ENCODE results near the gene DPY30.

Gene DPY30

GRCh38 chr2:31996571-31997150, 42.9 kb downstream of the DPY30 start:
- no peaks in the 10 kb centered on the region for H3K9me3 ChIP-seq (ENCODE audit: insufficient read depth, low read length)
- H3K79me2 ChIP-seq (ENCODE audit: insufficient read depth, low read length) = peaks cover 99% of the 10 kb centered on the region
- H3K27ac ChIP-seq (ENCODE audit: low read depth, low read length) = no peak overlapping the region
- no peak overlapping the region for H3K9ac ChIP-seq (ENCODE audit: low read length)
- H4K20me1 ChIP-seq (ENCODE audit: low read depth, low read length) = peaks cover 5% of the 10 kb centered on the region
- no peak overlapping the region for H3K4me2 ChIP-seq (ENCODE audit: low read depth, low read length, poor library complexity, severe bottlenecking)
- no peaks in the 10 kb centered on the region for H3K27me3 ChIP-seq (ENCODE audit: low read length)
- no peak overlapping the region for H3K4me3 ChIP-seq (ENCODE audit: insufficient read depth, low read length, poor library complexity, severe bottlenecking)
- no peak overlapping the region for H2AFZ ChIP-seq (ENCODE audit: low read depth, low read length, severe bottlenecking)
- H3K36me3 ChIP-seq (ENCODE audit: low read length) = no peaks in the 10 kb centered on the region
- H3K9me2 ChIP-seq (replicated peaks; ENCODE audit: insufficient read depth, low read length) = no peaks in the 10 kb centered on the region
- no peak for TF ChIP-seq EZH2phosphoT487 (conservative IDR thresholded peaks at IDR 0.05; ENCODE audit: low read length)
- no peak for TF ChIP-seq CTCF (IDR thresholded peaks at IDR 0.05; ENCODE audit: insufficient read depth, low read length, poor library complexity, severe bottlenecking)
- peaks cover 12% of the 10 kb centered on the region for H3F3A ChIP-seq (ENCODE audit: insufficient read depth)

GRCh38 chr2:31992934-31993333, 46.7 kb downstream of the DPY30 start:
- no peak for TF ChIP-seq CTCF (IDR thresholded peaks at IDR 0.05; ENCODE audit: insufficient read depth, low read length, poor library complexity, severe bottlenecking)
- no peak for TF ChIP-seq EZH2phosphoT487 (conservative IDR thresholded peaks at IDR 0.05; ENCODE audit: low read length)
- 0 out of 2 replicates have a peak, but pooled peaks cover 2% of the 10 kb centered on the region for H3K36me3 ChIP-seq (ENCODE audit: low read length)
- H3K4me3 ChIP-seq (ENCODE audit: insufficient read depth, low read length, poor library complexity, severe bottlenecking) = no peak overlapping the region
- no peaks in the 10 kb centered on the region for H3K9me3 ChIP-seq (ENCODE audit: insufficient read depth, low read length)
- no peak overlapping the region for H3K9ac ChIP-seq (ENCODE audit: low read length)
- peaks cover 99% of the 10 kb centered on the region for H3K79me2 ChIP-seq (ENCODE audit: insufficient read depth, low read length)
- H3K4me2 ChIP-seq (ENCODE audit: low read depth, low read length, poor library complexity, severe bottlenecking) = no peak overlapping the region
- H3K9me2 ChIP-seq (replicated peaks; ENCODE audit: insufficient read depth, low read length) = no peaks in the 10 kb centered on the region
- H2AFZ ChIP-seq (ENCODE audit: low read depth, low read length, severe bottlenecking) = no peak overlapping the region
- H3K27ac ChIP-seq (ENCODE audit: low read depth, low read length) = no peak overlapping the region
- peaks cover 7% of the 10 kb centered on the region for H4K20me1 ChIP-seq (ENCODE audit: low read depth, low read length)
- H3F3A ChIP-seq (ENCODE audit: insufficient read depth) = peaks cover 12% of the 10 kb centered on the region
- no peaks in the 10 kb centered on the region for H3K27me3 ChIP-seq (ENCODE audit: low read length)

GRCh38 chr2:31992025-31992579, 47.5 kb downstream of the DPY30 start:
- Histone ChIP-seq H4K20me1 (ENCODE audit: low read depth, low read length) (peaks cover 7% of the 10 kb centered on the region), H3K4me2 (ENCODE audit: low read depth, low read length, poor library complexity, severe bottlenecking) (no peak overlapping the region), H3K4me3 (ENCODE audit: insufficient read depth, low read length, poor library complexity, severe bottlenecking) (no peak overlapping the region), H3K27me3 (ENCODE audit: low read length) (no peaks in the 10 kb centered on the region), H3F3A (ENCODE audit: insufficient read depth) (peaks cover 4% of the 10 kb centered on the region; the same call in 1 of the 2 replicates), H3K79me2 (ENCODE audit: insufficient read depth, low read length) (peaks cover 99% of the 10 kb centered on the region), H3K36me3 (ENCODE audit: low read length) (0 out of 2 replicates have a peak, but pooled peaks cover 2% of the 10 kb centered on the region), H3K9ac (ENCODE audit: low read length) (no peak overlapping the region), H2AFZ (ENCODE audit: low read depth, low read length, severe bottlenecking) (no peak overlapping the region), H3K9me3 (ENCODE audit: insufficient read depth, low read length) (no peaks in the 10 kb centered on the region), H3K9me2 (replicated peaks; ENCODE audit: insufficient read depth, low read length) (no peaks in the 10 kb centered on the region), H3K27ac (ENCODE audit: low read depth, low read length) (no peak overlapping the region)
- TF ChIP-seq EZH2phosphoT487 (conservative IDR thresholded peaks at IDR 0.05; ENCODE audit: low read length) = no peak

- no peaks in the 10 kb centered on the region; the same call in 1 of the 2 replicates for H3F3A ChIP-seq (ENCODE audit: insufficient read depth)
- no peak overlapping the region for H3K4me2 ChIP-seq (ENCODE audit: low read depth, low read length, poor library complexity, severe bottlenecking)
- TF ChIP-seq CTCF (IDR thresholded peaks at IDR 0.05; ENCODE audit: insufficient read depth, low read length, poor library complexity, severe bottlenecking) = no peak
- no peak for TF ChIP-seq EZH2phosphoT487 (conservative IDR thresholded peaks at IDR 0.05; ENCODE audit: low read length)
- no peaks in the 10 kb centered on the region for H3K9me2 ChIP-seq (replicated peaks; ENCODE audit: insufficient read depth, low read length)
- no peak overlapping the region for H2AFZ ChIP-seq (ENCODE audit: low read depth, low read length, severe bottlenecking)
- no peaks in the 10 kb centered on the region for H3K27me3 ChIP-seq (ENCODE audit: low read length)
- H3K9ac ChIP-seq (ENCODE audit: low read length) = no peak overlapping the region
- H3K36me3 ChIP-seq (ENCODE audit: low read length) = 0 out of 2 replicates have a peak, but pooled peaks cover 2% of the 10 kb centered on the region
- peaks cover 99% of the 10 kb centered on the region for H3K79me2 ChIP-seq (ENCODE audit: insufficient read depth, low read length)
- peaks cover 3% of the 10 kb centered on the region; the same call in 1 of the 2 replicates for H4K20me1 ChIP-seq (ENCODE audit: low read depth, low read length)
- H3K27ac ChIP-seq (ENCODE audit: low read depth, low read length) = no peak overlapping the region
- H3K9me3 ChIP-seq (ENCODE audit: insufficient read depth, low read length) = no peaks in the 10 kb centered on the region
- no peak overlapping the region for H3K4me3 ChIP-seq (ENCODE audit: insufficient read depth, low read length, poor library complexity, severe bottlenecking)
Measured at GRCh38 chr2:31989946-31990345, 49.7 kb downstream of the DPY30 start.

Data from SU-DHL-6 (cell line).